ENCODE results near the gene MLH3. TPM values are rescaled to one million over a fixed set of nuclear protein-coding genes. Genes with fewer than 3 reads are reported as not detected.

MLH3 gene
- total RNA-seq, 1 experiment from 2014 or later = 13.2 TPM

DNA sequence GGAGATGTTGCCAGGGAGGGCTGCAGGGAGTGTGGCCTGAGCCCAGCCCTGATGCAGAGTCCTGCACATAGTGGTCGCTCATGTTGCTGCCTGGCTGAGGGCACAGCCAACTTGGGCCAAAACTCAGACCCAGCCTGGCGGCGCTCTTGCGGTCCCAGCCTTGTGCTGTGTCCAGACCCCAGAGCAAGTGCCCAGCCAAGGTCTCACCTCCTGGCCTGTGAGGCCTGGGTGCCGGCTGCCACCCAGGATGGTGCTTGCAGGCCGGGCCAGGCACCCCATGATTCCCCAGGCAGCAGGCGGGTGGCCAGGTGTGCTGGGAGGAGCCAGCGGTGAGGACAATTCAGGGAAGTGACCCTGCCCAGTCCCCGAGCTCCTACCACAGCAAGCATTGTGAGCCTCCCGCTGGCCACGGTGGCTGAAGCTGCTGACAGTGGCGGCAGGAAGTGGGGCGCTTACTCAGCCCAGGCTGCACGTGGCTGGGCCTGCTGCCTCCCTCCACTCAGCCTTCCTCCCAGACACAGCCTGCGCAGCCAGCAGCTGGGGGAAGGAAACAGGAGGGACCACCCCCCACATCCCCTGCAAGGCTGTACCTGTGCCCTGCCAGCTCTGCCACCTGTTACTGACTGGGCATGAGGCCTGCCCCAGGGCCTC is 78.1 kb downstream of the MLH3 start:
- TF ChIP-seq EZH2 (IDR thresholded peaks at IDR 0.05; ENCODE audit: low read length, unreplicated experiment) = no peak
- no peak for TF ChIP-seq EZH2phosphoT487 (IDR thresholded peaks at IDR 0.05; ENCODE audit: borderline replicate concordance, low read length)
- TF ChIP-seq, protein P1, sequence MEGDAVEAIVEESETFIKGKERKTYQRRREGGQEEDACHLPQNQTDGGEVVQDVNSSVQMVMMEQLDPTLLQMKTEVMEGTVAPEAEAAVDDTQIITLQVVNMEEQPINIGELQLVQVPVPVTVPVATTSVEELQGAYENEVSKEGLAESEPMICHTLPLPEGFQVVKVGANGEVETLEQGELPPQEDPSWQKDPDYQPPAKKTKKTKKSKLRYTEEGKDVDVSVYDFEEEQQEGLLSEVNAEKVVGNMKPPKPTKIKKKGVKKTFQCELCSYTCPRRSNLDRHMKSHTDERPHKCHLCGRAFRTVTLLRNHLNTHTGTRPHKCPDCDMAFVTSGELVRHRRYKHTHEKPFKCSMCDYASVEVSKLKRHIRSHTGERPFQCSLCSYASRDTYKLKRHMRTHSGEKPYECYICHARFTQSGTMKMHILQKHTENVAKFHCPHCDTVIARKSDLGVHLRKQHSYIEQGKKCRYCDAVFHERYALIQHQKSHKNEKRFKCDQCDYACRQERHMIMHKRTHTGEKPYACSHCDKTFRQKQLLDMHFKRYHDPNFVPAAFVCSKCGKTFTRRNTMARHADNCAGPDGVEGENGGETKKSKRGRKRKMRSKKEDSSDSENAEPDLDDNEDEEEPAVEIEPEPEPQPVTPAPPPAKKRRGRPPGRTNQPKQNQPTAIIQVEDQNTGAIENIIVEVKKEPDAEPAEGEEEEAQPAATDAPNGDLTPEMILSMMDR (conservative IDR thresholded peaks at IDR 0.05; ENCODE audit: low read depth, low read length) = no peak
- Histone ChIP-seq H3K9me3 (ENCODE audit: low read length) (no peaks in the 10 kb centered on the region), H3K79me2 (ENCODE audit: low read length) (no peaks in the 10 kb centered on the region), H3K27me3 (ENCODE audit: low read length) (no peaks in the 10 kb centered on the region), H3K36me3 (ENCODE audit: low read depth, low read length) (no peaks in the 10 kb centered on the region), H3K4me2 (ENCODE audit: low read length) (no peak overlapping the region), H2AFZ (ENCODE audit: low read length) (no peak overlapping the region), H3K9ac (ENCODE audit: low read length) (no peak overlapping the region), H3K27ac (ENCODE audit: low read length) (no peak overlapping the region), H3K9me2 (replicated peaks; ENCODE audit: low read length) (no peaks in the 10 kb centered on the region), H3F3A (ENCODE audit: low read length, unreplicated experiment) (no peaks in the 10 kb centered on the region), H3K4me3 (ENCODE audit: low read length) (no peak overlapping the region), H4K20me1 (ENCODE audit: low read length) (no peaks in the 10 kb centered on the region), H3K4me1 (ENCODE audit: insufficient read depth, low read length) (peaks cover 7% of the 10 kb centered on the region; the same call in 1 of the 2 replicates)
- ATAC-seq = no peak
- CTCF ChIA-PET = no interaction called here
- DNase-seq = no peak
- POLR2A ChIA-PET (ENCODE audit: unreplicated experiment) = no interaction called here
- BruUV-seq (replicated peaks) = no TSS peak
- intact Hi-C loops (cut with micrococcal nuclease) = no loop called here

DNA sequence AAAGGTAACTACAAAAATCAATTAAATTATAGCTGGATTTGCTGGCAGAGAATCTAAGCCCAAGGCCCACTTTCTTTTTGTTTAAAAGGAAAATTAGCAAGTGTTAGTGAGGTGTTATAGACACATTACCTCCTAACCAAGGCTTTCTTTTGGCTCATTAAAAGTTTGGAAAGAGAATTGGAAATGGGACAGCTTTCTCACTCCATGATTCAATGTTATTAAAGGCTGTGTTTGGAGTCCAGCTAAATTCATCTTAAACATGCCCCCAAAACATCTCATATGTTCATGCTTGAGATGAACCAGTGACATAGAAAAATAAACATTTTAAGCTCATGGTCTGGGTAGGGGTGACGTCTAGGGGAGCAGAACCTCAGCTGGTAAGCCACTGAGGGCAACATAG is 82.5 kb downstream of the MLH3 start:
- intact Hi-C loops (cut with micrococcal nuclease) = no loop called here
- ATAC-seq = no peak
- no TSS peak for BruUV-seq (replicated peaks)

More for the DNA sequence above, 82.5 kb downstream of the MLH3 start:
- Histone ChIP-seq H3K27me3 (ENCODE audit: low read length) (no peaks in the 10 kb centered on the region), H3K4me2 (ENCODE audit: low read length) (no peak overlapping the region), H4K20me1 (ENCODE audit: low read length) (no peaks in the 10 kb centered on the region), H3K79me2 (ENCODE audit: low read length) (no peaks in the 10 kb centered on the region), H3F3A (ENCODE audit: low read length, unreplicated experiment) (no peaks in the 10 kb centered on the region), H3K36me3 (ENCODE audit: low read depth, low read length) (no peaks in the 10 kb centered on the region), H3K4me3 (ENCODE audit: low read length) (no peak overlapping the region), H3K27ac (ENCODE audit: low read length) (no peak overlapping the region), H3K9me2 (replicated peaks; ENCODE audit: low read length) (no peaks in the 10 kb centered on the region), H3K4me1 (ENCODE audit: insufficient read depth, low read length) (peaks cover 14% of the 10 kb centered on the region), H2AFZ (ENCODE audit: low read length) (no peak overlapping the region), H3K9me3 (ENCODE audit: low read length) (no peaks in the 10 kb centered on the region), H3K9ac (ENCODE audit: low read length) (no peak overlapping the region)
- POLR2A ChIA-PET (ENCODE audit: unreplicated experiment) = no interaction called here
- TF ChIP-seq EZH2 (IDR thresholded peaks at IDR 0.05; ENCODE audit: low read length, unreplicated experiment) = no peak
- no peak for TF ChIP-seq EZH2phosphoT487 (IDR thresholded peaks at IDR 0.05; ENCODE audit: borderline replicate concordance, low read length)
- TF ChIP-seq, protein P1 (conservative IDR thresholded peaks at IDR 0.05; ENCODE audit: low read depth, low read length) = no peak
- DNase-seq = no peak
- CTCF ChIA-PET = no interaction called here
